ENCODE measurements around the gene IRF7.

DNA sequence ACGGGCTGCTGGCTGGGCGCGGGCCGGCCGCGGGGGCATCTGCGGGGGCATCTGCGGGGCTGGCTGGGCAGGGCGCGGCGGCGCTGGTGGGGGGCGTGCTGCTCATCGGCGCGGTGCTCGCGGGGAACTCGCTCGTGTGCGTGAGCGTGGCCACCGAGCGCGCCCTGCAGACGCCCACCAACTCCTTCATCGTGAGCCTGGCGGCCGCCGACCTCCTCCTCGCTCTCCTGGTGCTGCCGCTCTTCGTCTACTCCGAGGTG is 21.5 kb upstream of the IRF7 start:
- no peak for TF ChIP-seq EP300 (IDR thresholded peaks at IDR 0.05)
- TF ChIP-seq, protein P1, sequence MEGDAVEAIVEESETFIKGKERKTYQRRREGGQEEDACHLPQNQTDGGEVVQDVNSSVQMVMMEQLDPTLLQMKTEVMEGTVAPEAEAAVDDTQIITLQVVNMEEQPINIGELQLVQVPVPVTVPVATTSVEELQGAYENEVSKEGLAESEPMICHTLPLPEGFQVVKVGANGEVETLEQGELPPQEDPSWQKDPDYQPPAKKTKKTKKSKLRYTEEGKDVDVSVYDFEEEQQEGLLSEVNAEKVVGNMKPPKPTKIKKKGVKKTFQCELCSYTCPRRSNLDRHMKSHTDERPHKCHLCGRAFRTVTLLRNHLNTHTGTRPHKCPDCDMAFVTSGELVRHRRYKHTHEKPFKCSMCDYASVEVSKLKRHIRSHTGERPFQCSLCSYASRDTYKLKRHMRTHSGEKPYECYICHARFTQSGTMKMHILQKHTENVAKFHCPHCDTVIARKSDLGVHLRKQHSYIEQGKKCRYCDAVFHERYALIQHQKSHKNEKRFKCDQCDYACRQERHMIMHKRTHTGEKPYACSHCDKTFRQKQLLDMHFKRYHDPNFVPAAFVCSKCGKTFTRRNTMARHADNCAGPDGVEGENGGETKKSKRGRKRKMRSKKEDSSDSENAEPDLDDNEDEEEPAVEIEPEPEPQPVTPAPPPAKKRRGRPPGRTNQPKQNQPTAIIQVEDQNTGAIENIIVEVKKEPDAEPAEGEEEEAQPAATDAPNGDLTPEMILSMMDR (IDR thresholded peaks at IDR 0.05) = no peak

All from tibial nerve (tissue), 4 donors.